H9 (cell line): Measurements from ENCODE around the gene MLC1. TPM values are rescaled to one million over a fixed set of nuclear protein-coding genes. Genes with fewer than 3 reads are reported as not detected.
A peak's percentile ranks its signal among the peaks of the same experiment; 100 is the strongest.

Experiments used
- DNase-seq: peaks from one replicate; pipeline ENCODE4 v3.0.0-alpha.2; 2017
- H2AFZ ChIP-seq: one replicate; pipeline ENCODE4 v1.6.1; 2013; ENCODE audit warnings: mild to moderate bottlenecking, low read length, control low read depth, moderate library complexity
- H2AK5ac ChIP-seq: 2 replicates; pipeline ENCODE4 v1.6.1; 2013; ENCODE audit warnings: low read length, control low read depth, mixed read lengths; ENCODE audit not compliant: insufficient read length
- H2BK120ac ChIP-seq: one replicate; pipeline ENCODE4 v1.6.1; 2013; ENCODE audit warnings: low read depth, mild to moderate bottlenecking, low read length, control low read depth, inconsistent platforms; ENCODE audit not compliant: poor library complexity, severe bottlenecking
- H2BK12ac ChIP-seq: 2 replicates; pipeline ENCODE4 v1.6.1; 2013; ENCODE audit warnings: low read length, control low read depth, mixed read lengths, low read depth; ENCODE audit not compliant: insufficient read length
- H2BK15ac ChIP-seq: 2 replicates; pipeline ENCODE4 v1.6.1; 2013; ENCODE audit warnings: low read depth, low read length, control low read depth
- H2BK20ac ChIP-seq: one replicate; pipeline ENCODE4 v1.6.1; 2013; ENCODE audit warnings: low read depth, mild to moderate bottlenecking, low read length, control low read depth, inconsistent platforms; ENCODE audit not compliant: poor library complexity, severe bottlenecking
- H2BK5ac ChIP-seq: 2 replicates; pipeline ENCODE4 v1.6.1; 2013; ENCODE audit warnings: low read length, control low read depth, mixed read lengths; ENCODE audit not compliant: insufficient read length
- H3K14ac ChIP-seq: 2 replicates; pipeline ENCODE4 v1.6.1; 2013; ENCODE audit warnings: low read length, control low read depth; ENCODE audit not compliant: insufficient read depth
- H3K18ac ChIP-seq: 2 replicates; pipeline ENCODE4 v1.6.1; 2013; ENCODE audit warnings: low read depth, mild to moderate bottlenecking, mixed read lengths, low read length, control low read depth; ENCODE audit not compliant: insufficient read length
- H3K23ac ChIP-seq: 2 replicates; pipeline ENCODE4 v1.6.1; 2013; ENCODE audit warnings: low read length, control low read depth, mixed read lengths, low read depth; ENCODE audit not compliant: insufficient read length
- H3K23me2 ChIP-seq: 2 replicates; pipeline ENCODE4 v1.6.1; 2013; ENCODE audit warnings: low read depth, mild to moderate bottlenecking, mixed read lengths, low read length, control low read depth; ENCODE audit not compliant: insufficient read length, poor library complexity, severe bottlenecking
- H3K27ac ChIP-seq: 2 replicates; pipeline ENCODE4 v1.5.1; 2013; ENCODE audit warnings: low read length, control low read depth, mixed read lengths, low read depth; ENCODE audit not compliant: insufficient read length
- H3K27me3 ChIP-seq: 2 replicates; pipeline ENCODE4 v1.6.1; 2013; ENCODE audit warnings: low read length, control low read depth, inconsistent platforms; ENCODE audit not compliant: insufficient read depth
- H3K4ac ChIP-seq: 2 replicates; pipeline ENCODE4 v1.6.1; 2013; ENCODE audit warnings: low read depth, mild to moderate bottlenecking, control low read depth, inconsistent platforms, low read length, moderate library complexity
- H3K4me1 ChIP-seq: 2 replicates; pipeline ENCODE4 v1.6.1; 2013; ENCODE audit warnings: low read length, control low read depth, inconsistent platforms; ENCODE audit not compliant: insufficient read depth
- H3K4me2 ChIP-seq: 2 replicates; pipeline ENCODE4 v1.6.1; 2013; ENCODE audit warnings: low read length, control low read depth, mixed read lengths; ENCODE audit not compliant: insufficient read length, insufficient read depth
- H3K56ac ChIP-seq: 2 replicates; pipeline ENCODE4 v1.6.1; 2013; ENCODE audit warnings: low read depth, mild to moderate bottlenecking, mixed read lengths, low read length, control low read depth; ENCODE audit not compliant: insufficient read length
- H3K79me1 ChIP-seq: 2 replicates; pipeline ENCODE4 v1.6.1; 2013; ENCODE audit warnings: low read depth, mild to moderate bottlenecking, moderate library complexity, low read length, control low read depth, inconsistent platforms; ENCODE audit not compliant: insufficient read depth, poor library complexity, severe bottlenecking
- H3K79me2 ChIP-seq: 2 replicates; pipeline ENCODE4 v1.6.1; 2013; ENCODE audit warnings: low read length, control low read depth, inconsistent platforms; ENCODE audit not compliant: insufficient read depth
- H3K9ac ChIP-seq: 2 replicates; pipeline ENCODE4 v1.6.1; 2013; ENCODE audit warnings: low read length, control low read depth, mixed read lengths; ENCODE audit not compliant: insufficient read length; ENCODE audit errors: extremely low read depth
- H3K9me3 ChIP-seq: one replicate; pipeline ENCODE4 v1.6.1; 2013; ENCODE audit warnings: low read depth, low read length, inconsistent platforms; ENCODE audit not compliant: control insufficient read depth
- H3T11ph ChIP-seq: one replicate; pipeline ENCODE4 v1.6.1; 2013; ENCODE audit warnings: mild to moderate bottlenecking, low read length, control low read depth, inconsistent platforms
- H4K20me1 ChIP-seq: one replicate; pipeline ENCODE4 v1.6.1; 2013; ENCODE audit not compliant: control insufficient read depth, insufficient read length, insufficient read depth
- H4K5ac ChIP-seq: 2 replicates; pipeline ENCODE4 v1.6.1; 2013; ENCODE audit warnings: low read depth, mild to moderate bottlenecking, mixed read lengths, low read length, control low read depth; ENCODE audit not compliant: insufficient read length
- H4K8ac ChIP-seq: replicated peaks from 2 replicates; pipeline ENCODE4 v1.6.1; 2013; ENCODE audit warnings: low read length, control low read depth, mixed read lengths, low read depth; ENCODE audit not compliant: insufficient read length
- H4K91ac ChIP-seq: 2 replicates; pipeline ENCODE4 v1.6.1; 2013; ENCODE audit warnings: low read depth, mild to moderate bottlenecking, moderate library complexity, mixed read lengths, low read length, control low read depth; ENCODE audit not compliant: insufficient read length
- H3K27ac Mint-ChIP-seq, 3 experiments: 2 replicates in 2 of 3; 3 replicates in 1 of 3; pipeline ENCODE4 v1.8.0; 2020 to 2021; ENCODE audit warnings: mixed read lengths in 3 of 3, mild to moderate bottlenecking in 1 of 3, moderate library complexity in 1 of 3
- H3K27me3 Mint-ChIP-seq: 2 replicates; pipeline ENCODE4 v1.8.0; 2021; ENCODE audit warnings: low read depth, mild to moderate bottlenecking, moderate library complexity, mixed read lengths
- H3K36me3 Mint-ChIP-seq, 3 experiments: 2 replicates in 2 of 3; 3 replicates in 1 of 3; pipeline ENCODE4 v1.8.0; 2020 to 2021; ENCODE audit warnings: low read depth in 3 of 3, mixed read lengths in 3 of 3; ENCODE audit not compliant: insufficient read depth in 1 of 3
- H3K4me1 Mint-ChIP-seq, 2 experiments: 2 replicates each; pipeline ENCODE4 v1.8.0; 2020; ENCODE audit warnings: mixed read lengths in 2 of 2
- H3K4me3 Mint-ChIP-seq, 2 experiments: 2 replicates in 1 of 2; 3 replicates in 1 of 2; pipeline ENCODE4 v1.8.0; 2020 to 2021; ENCODE audit warnings: mild to moderate bottlenecking in 2 of 2, mixed read lengths in 2 of 2, moderate library complexity in 1 of 2
- H3K9me3 Mint-ChIP-seq, 2 experiments: 2 replicates in 1 of 2; 3 replicates in 1 of 2; pipeline ENCODE4 v1.8.0; 2020; ENCODE audit warnings: mild to moderate bottlenecking in 2 of 2, mixed read lengths in 2 of 2, moderate library complexity in 1 of 2
- WGBS: extraction: QIAGEN DNeasy Blood & Tissue Kit; methylation state at CpG from one replicate; pipeline ENCODE4 v1.1.7; 2013; ENCODE audit warnings: missing lambda C conversion rate, low lambda C conversion rate, mixed read lengths; ENCODE audit not compliant: insufficient read length; ENCODE audit errors: extremely low coverage; 5-methylcytosine and 5-hydroxymethylcytosine counted together
- total RNA-seq: library from RNA; stranded (reverse); gene quantifications from 2 replicates; pipeline ENCODE4 v1.2.1, GENCODE V29; 2021
- TF ChIP-seq, protein P1 (sequence below): fragments of 200-600 bp; sonication (generic); conservative IDR thresholded peaks from 3 replicates; pipeline ENCODE4 v1.8.0; 2021; ENCODE audit warnings: antibody characterized with exemption, mild to moderate bottlenecking

MLC1 gene
- total RNA-seq, 1 experiment from 2014 or later = not detected

DNA sequence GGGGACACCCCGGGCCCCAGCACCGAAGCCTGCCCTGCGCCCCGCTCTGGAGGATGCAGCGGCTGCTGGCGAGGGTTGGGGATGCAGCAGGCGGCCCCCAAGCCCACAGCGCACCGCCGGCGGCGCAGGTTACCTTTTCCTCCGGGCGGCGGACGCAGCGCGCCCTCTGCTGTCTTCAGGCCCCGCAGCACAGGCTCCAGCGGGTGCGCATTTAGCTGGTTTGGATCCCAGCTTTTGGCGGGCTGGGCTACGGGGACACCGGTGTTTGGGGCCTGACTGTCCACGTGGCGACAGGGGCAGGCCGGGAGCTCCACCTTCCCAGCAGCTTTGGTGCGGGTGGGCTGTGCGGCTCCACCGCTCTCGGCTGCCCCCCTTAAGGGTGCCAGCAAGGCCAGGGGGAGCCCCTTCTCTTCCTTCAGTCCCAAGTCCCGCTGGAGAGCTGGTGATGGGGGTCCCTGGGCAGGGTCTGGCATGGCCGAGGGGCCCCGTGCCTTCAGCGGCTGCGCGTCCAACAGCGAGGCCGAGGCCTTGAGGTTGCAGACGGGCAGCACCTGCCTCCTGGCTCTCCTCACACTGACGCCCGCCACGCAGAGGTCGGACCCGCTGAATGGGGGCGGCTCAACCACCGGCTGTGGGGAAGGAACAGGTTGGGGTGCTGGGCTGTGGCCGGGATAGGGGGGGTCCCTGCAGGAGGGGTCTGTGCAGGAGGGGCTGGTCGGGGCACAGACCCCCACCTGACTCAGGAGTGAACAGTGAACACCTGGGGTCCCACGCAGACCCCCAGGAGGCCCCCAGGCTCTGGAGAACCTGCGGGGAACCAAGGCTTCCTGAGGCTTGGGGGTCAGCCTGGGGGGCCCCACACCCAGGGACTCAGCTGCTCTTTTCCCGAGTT lies 54.7 kb downstream of the MLC1 start:
- Histone ChIP-seq H2AK5ac (no peak overlapping the region), H2BK15ac (no peak overlapping the region), H3K56ac (no peak overlapping the region), H3K4me1 (no peaks in the 10 kb centered on the region), H4K91ac (no peak overlapping the region), H3K23me2 (peaks cover 4% of the 10 kb centered on the region), H2BK20ac (no peak overlapping the region), H3K4ac (no peak overlapping the region), H3K9ac (no peak overlapping the region), H3K79me2 (no peaks in the 10 kb centered on the region), H3K23ac (no peak overlapping the region), H3K27ac (no peak overlapping the region), H3K18ac (no peak overlapping the region), H3K4me2 (no peak overlapping the region), H3T11ph (no peak overlapping the region), H3K9me3 (no peaks in the 10 kb centered on the region), H4K20me1 (no peaks in the 10 kb centered on the region), H2BK5ac (no peak overlapping the region), H2AFZ (no peak overlapping the region), H3K79me1 (no peaks in the 10 kb centered on the region), H4K5ac (no peak overlapping the region), H3K27me3 (peaks cover 2% of the 10 kb centered on the region; the same call in 1 of the 2 replicates), H2BK12ac (no peak overlapping the region), H4K8ac (no peak overlapping the region), H3K14ac (no peak overlapping the region), H2BK120ac (no peak overlapping the region)
- Mint-ChIP-seq H3K4me3 (no peak overlapping the region), H3K9me3 (no peaks in the 10 kb centered on the region), H3K36me3 (no peaks in the 10 kb centered on the region), H3K4me1 (no peaks in the 10 kb centered on the region), H3K27ac (0 out of 7 replicates have a peak overlapping the region, but pooled peaks of 1 of the 3 experiments have one; percentile 67), H3K27me3 (peaks cover 38% of the 10 kb centered on the region)
- WGBS = no CpG with 5 or more reads among the region's 52 CpGs
- peak; percentile 87 for DNase-seq
- TF ChIP-seq, protein P1, sequence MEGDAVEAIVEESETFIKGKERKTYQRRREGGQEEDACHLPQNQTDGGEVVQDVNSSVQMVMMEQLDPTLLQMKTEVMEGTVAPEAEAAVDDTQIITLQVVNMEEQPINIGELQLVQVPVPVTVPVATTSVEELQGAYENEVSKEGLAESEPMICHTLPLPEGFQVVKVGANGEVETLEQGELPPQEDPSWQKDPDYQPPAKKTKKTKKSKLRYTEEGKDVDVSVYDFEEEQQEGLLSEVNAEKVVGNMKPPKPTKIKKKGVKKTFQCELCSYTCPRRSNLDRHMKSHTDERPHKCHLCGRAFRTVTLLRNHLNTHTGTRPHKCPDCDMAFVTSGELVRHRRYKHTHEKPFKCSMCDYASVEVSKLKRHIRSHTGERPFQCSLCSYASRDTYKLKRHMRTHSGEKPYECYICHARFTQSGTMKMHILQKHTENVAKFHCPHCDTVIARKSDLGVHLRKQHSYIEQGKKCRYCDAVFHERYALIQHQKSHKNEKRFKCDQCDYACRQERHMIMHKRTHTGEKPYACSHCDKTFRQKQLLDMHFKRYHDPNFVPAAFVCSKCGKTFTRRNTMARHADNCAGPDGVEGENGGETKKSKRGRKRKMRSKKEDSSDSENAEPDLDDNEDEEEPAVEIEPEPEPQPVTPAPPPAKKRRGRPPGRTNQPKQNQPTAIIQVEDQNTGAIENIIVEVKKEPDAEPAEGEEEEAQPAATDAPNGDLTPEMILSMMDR = peak; percentile 97
